Adipose tissue (tissue), 3 donors: ENCODE data around the gene CYP4F2. TPM values are rescaled to one million over a fixed set of nuclear protein-coding genes. Genes with fewer than 3 reads are reported as not detected.
"Not testable (repeated sequence)": the region's sequence is repeated elsewhere in the genome, so short reads cannot be mapped to it uniquely, and the experiment has no call there.

Experiments used
- H3K27ac ChIP-seq: one replicate; pipeline ENCODE4 v1.5.1; 2013; ENCODE audit warnings: low read depth, low read length
- WGBS, 3 donors: extraction: QIAGEN DNeasy Blood & Tissue Kit; methylation state at CpG; one replicate each; pipeline ENCODE4 v1.1.7; 2013; 5-methylcytosine and 5-hydroxymethylcytosine counted together
- polyA plus RNA-seq, 3 donors: library from polyadenylated mRNA; stranded (reverse); fragments of 200-250 nt; gene quantifications; one replicate each; pipeline ENCODE4 v1.2.3, GENCODE V29; 2013
- donor health status: healthy with polysubstance abuse.
- donor health status: Bipolar disorder and iron deficiency.
- donor health status: healthy.

CYP4F2 gene
- polyA plus RNA-seq, 3 donors: 0.08 TPM; not detected in 2

- 94 to 98% (median 95%) methylated on average over 3 of the region's 3 CpGs for WGBS, 3 donors
- not testable (repeated sequence) for H3K27ac ChIP-seq
These were observed 63.6 kb downstream of the CYP4F2 start for GRCh38 chr19:15834232-15834631.

GRCh38 chr19:15831626-15832025, 66.2 kb downstream of the CYP4F2 start:
- 87 to 90% (median 90%) methylated on average over 5 of the region's 5 CpGs for WGBS, 3 donors
- no peak overlapping the region for H3K27ac ChIP-seq

GRCh38 chr19:15829786-15830185, 68.1 kb downstream of the CYP4F2 start:
- no peak overlapping the region for H3K27ac ChIP-seq
- 82 to 88% (median 83%) methylated on average over 8 of the region's 8 CpGs for WGBS, 3 donors

GRCh38 chr19:15829306-15829698, 68.6 kb downstream of the CYP4F2 start:
- H3K27ac ChIP-seq: no peak overlapping the region
- 84 to 91% (median 90%) methylated on average over 10 of the region's 10 CpGs for WGBS, 3 donors

- 49 to 56% (median 55%) methylated on average over 13 of the region's 13 CpGs for WGBS, 3 donors
- H3K27ac ChIP-seq: not testable (repeated sequence)
These were observed 69.1 kb downstream of the CYP4F2 start for GRCh38 chr19:15828611-15829305.

- no peak overlapping the region for H3K27ac ChIP-seq
- 41 to 71% (median 55%) methylated on average over 7 of the region's 7 CpGs for WGBS, 3 donors
These were observed 69.7 kb downstream of the CYP4F2 start for GRCh38 chr19:15828121-15828610.

Other genes starting within 250 kb of the CYP4F2 start
- gene CYP4F12, start 225.0 kb downstream of the CYP4F2 start, polyA plus RNA-seq: 10 to 100 TPM in 1 of 3 donors, 1 to 10 TPM in 2; 1.2 to 17.7 (median 9.1) TPM
- gene OR10H2, start 170.1 kb downstream of the CYP4F2 start, polyA plus RNA-seq: not detected
- not detected for gene OR10H3, start 160.1 kb downstream of the CYP4F2 start, polyA plus RNA-seq
- under 1 TPM in 1 of 3 donors, not detected in 2; 0.11 TPM for gene OR10H5, start 110.4 kb downstream of the CYP4F2 start, polyA plus RNA-seq
- not detected for gene OR10H1, start 82.4 kb downstream of the CYP4F2 start, polyA plus RNA-seq
- under 1 TPM; 0.18 to 0.34 (median 0.22) TPM for gene CYP4F11, start 36.5 kb upstream of the CYP4F2 start, polyA plus RNA-seq
- gene OR10H4, start 50.9 kb upstream of the CYP4F2 start, polyA plus RNA-seq: not detected
- 100 to 1,000 TPM in 2 of 3 donors, 10 to 100 TPM in 1; 64.8 to 605 (median 330) TPM for gene TPM4, start 178.4 kb upstream of the CYP4F2 start, polyA plus RNA-seq
- 10 to 100 TPM; 20.8 to 31.9 (median 27.8) TPM for gene RAB8A, start 213.8 kb upstream of the CYP4F2 start, polyA plus RNA-seq
- 1 to 10 TPM in 2 of 3 donors, under 1 TPM in 1; 0.56 to 4.3 (median 1.7) TPM for gene HSH2D, start 245.6 kb upstream of the CYP4F2 start, polyA plus RNA-seq